EL (cell line): ENCODE measurements around the gene SBK1.
"Not testable (repeated sequence)": the region's sequence is repeated elsewhere in the genome, so short reads cannot be mapped to it uniquely, and the experiment has no call there.

Experiments
- DNase-seq: peaks from one replicate; pipeline ENCODE4 v3.0.0-alpha.2; 2016

SBK1 gene

GRCh38 chr16:28338230-28338629, 45.9 kb downstream of the SBK1 start:
- DNase-seq: not testable (repeated sequence)

GRCh38 chr16:28362600-28362999, 70.3 kb downstream of the SBK1 start:
- not testable (repeated sequence) for DNase-seq

- DNase-seq: not testable (repeated sequence)
Observed at GRCh38 chr16:28363408-28363807, 71.1 kb downstream of the SBK1 start, which contains the start of gene NPIPB6. TSS of gene NPIPB6 (minus strand) at chr16:28363508. CDS start at chr16:28362822, 686 bp downstream.

GRCh38 chr16:28364268-28365173, 72.2 kb downstream of the SBK1 start:
- not testable (repeated sequence) for DNase-seq

- DNase-seq: not testable (repeated sequence)
Observed at GRCh38 chr16:28367926-28368325, 75.6 kb downstream of the SBK1 start.
